ENCODE data around the gene HDAC3.

Gene HDAC3

GRCh38 chr5:141630570-141631140, 6.0 kb downstream of the HDAC3 start:
- in situ Hi-C loops (cut with HindIII; ENCODE audit: low sequenced_read_pairs) = no loop called here
- no peak for TF ChIP-seq CTCF (IDR thresholded peaks at IDR 0.05; ENCODE audit: low read depth, low read length, missing control alignments)
- H3K4me3 ChIP-seq (ENCODE audit: low read depth, low read length) = no peak overlapping the region
- DNase-seq (ENCODE audit: low read depth) = no peak

DNA sequence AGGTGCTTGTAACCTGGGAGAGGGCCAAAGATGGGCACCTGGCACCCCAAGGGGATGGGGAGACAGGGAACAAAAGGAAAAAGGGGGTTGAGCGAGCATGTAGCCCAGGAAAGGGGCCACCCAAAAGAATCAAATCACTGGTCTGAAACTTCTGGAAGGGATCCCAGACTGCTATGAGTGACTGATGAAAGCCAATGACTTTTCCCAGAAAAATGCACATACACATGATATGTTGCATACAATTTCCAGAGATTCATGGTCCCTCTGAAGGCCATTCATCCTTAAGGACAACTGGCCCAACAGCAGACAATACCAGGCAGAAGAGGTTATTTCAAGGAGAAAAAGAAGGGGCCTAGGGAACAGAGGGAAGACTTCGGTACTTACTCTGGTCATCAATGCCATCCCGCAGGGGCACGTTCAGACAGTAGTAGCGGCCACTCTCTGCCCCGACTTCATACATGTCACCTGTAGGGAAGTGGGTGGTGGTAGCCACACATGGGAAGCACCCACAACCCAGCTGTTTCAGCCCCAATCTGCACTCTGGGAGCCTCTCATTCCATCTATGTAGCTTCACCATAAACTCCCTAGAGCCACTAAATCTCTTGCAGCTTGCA, 8.4 kb downstream of the HDAC3 start:
- no peak for DNase-seq (ENCODE audit: low read depth)
- in situ Hi-C loops (cut with HindIII; ENCODE audit: low sequenced_read_pairs) = no loop called here
- H3K4me3 ChIP-seq (ENCODE audit: low read depth, low read length) = no peak overlapping the region
- no peak for TF ChIP-seq CTCF (IDR thresholded peaks at IDR 0.05; ENCODE audit: low read depth, low read length, missing control alignments)

DNA sequence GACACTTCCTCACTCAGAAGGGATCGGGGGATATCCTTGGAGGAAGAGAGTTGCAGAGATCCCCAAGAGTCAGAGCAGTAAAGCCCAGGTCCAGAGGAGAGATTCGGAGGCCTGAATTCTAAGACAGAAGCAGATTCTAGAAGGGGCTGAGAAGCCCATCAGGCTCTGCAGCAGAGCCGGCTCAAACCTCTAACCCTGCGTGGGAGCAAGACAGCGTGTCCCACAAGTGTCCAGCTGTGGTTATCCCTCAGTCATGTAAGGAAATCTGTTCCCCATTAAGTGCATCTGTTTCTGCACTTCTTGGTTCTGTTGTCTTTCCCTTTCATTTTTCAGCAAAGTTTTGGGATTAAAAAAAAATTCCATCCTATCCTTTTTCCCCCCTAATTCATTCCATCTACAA, 13.0 kb downstream of the HDAC3 start:
- H3K4me3 ChIP-seq (ENCODE audit: low read depth, low read length) = no peak overlapping the region
- in situ Hi-C loops (cut with HindIII; ENCODE audit: low sequenced_read_pairs) = no loop called here
- no peak for TF ChIP-seq CTCF (IDR thresholded peaks at IDR 0.05; ENCODE audit: low read depth, low read length, missing control alignments)
- DNase-seq (ENCODE audit: low read depth) = no peak

DNA sequence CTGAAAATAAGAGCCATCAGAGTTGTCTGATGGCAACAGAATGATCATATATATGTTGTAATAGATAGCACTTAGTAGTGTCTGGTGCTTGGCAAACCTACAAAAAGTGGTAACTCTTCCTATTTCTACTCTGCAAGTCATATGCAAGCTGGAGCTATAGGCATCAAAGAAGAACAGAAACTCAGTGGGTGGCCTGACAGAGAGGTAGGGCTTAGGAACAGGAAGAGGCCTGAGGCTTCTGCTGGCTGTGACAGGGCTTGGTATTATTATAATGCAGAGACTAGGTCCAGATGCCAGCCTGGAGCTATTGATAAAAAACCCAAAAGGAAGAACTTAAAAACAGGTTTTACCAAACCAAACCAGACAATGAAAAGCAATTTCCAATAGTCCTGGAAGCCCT, 13.5 kb downstream of the HDAC3 start:
- no peak overlapping the region for H3K4me3 ChIP-seq (ENCODE audit: low read depth, low read length)
- no peak for TF ChIP-seq CTCF (IDR thresholded peaks at IDR 0.05; ENCODE audit: low read depth, low read length, missing control alignments)
- in situ Hi-C loops (cut with HindIII; ENCODE audit: low sequenced_read_pairs) = no loop called here
- DNase-seq (ENCODE audit: low read depth) = no peak

DNA sequence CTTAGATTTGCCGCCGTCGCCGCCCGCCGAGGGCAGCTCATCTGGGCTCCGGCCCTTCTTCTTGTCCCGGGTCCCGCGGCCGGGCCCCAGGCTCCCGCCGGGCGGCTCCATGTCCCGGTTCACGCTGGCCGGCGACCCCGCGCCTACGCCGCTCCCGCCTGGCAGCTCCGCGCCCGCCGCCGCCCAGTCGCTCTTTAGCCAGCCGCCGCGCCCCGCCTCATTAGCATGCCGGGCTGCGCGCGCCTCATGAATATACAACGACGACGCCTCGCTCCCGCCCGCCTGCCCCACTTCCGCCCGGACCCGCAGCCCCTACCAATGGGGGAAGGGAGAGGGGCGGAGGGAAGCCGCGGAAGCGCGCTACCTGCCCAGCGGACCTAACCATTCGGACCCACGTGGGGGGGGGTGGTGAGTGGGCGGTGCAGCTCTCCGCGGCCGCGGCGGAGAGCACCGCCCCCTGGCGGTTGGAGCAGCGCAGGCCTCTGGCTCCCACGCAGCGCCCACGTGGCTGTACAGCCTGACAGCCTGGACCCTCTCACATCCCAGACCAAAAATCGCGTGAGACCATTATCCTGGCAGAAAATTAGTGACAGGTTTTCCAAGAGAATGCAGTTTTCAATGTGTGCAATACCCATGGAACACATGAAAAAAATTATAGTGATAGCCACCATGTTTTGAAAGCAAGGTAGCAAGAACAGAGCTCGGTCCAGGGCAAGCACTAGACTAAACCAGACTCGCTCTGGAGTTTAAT, 17.7 kb downstream of the HDAC3 start, which contains the start of gene DIAPH1:
DIAPH1 (minus strand) TSS at position 197 of the 751 bp plus-strand sequence; CDS start at position 111, 86 bp downstream.
- in situ Hi-C loops (cut with HindIII; ENCODE audit: low sequenced_read_pairs) = no loop called here
- TF ChIP-seq CTCF (IDR thresholded peaks at IDR 0.05; ENCODE audit: low read depth, low read length, missing control alignments) = peak; percentile 96
- peak within 1 kb of the TSS; percentile 86 for H3K4me3 ChIP-seq (ENCODE audit: low read depth, low read length)
- DNase-seq (ENCODE audit: low read depth) = peak; percentile 88

GRCh38 chr5:141618030-141618803, 18.4 kb downstream of the HDAC3 start:
- DNase-seq (ENCODE audit: low read depth) = no peak
- peak overlapping the region; percentile 86 for H3K4me3 ChIP-seq (ENCODE audit: low read depth, low read length)
- TF ChIP-seq CTCF (IDR thresholded peaks at IDR 0.05; ENCODE audit: low read depth, low read length, missing control alignments) = no peak
- in situ Hi-C loops (cut with HindIII; ENCODE audit: low sequenced_read_pairs) = no loop called here
